Motor neuron (in vitro differentiated cells): ENCODE data around the gene OVOL1. TPM values are rescaled to one million over a fixed set of nuclear protein-coding genes. Genes with fewer than 3 reads are reported as not detected.

Source experiments
- ATAC-seq, 8 experiments: fragments of 200-7000 bp; cut with Tn5 transposase; replicated peaks in 6 of 8; 2 replicates each; pipeline ENCODE4 v1.8.0; 2021; ENCODE audit warnings: mild to moderate bottlenecking in 8 of 8, moderate library complexity in 8 of 8
- H3K27ac ChIP-seq, 2 donors: fragments of 250-450 bp; sonication (Bioruptor Pico); 2 replicates each; pipeline ENCODE4 v1.9.0; 2021; ENCODE audit warnings: antibody characterized with exemption in 2 of 2, mild to moderate bottlenecking in 2 of 2, moderate library complexity in 1 of 2
- H3K4me1 ChIP-seq, 2 donors: fragments of 250-450 bp; sonication (Bioruptor Pico); replicated peaks in 1 of 2; 2 replicates each; pipeline ENCODE4 v1.6.1; 2021; ENCODE audit warnings: antibody characterized with exemption in 2 of 2, mild to moderate bottlenecking in 2 of 2, moderate library complexity in 1 of 2
- H3K4me3 ChIP-seq, 5 donors: fragments of 250-450 bp; sonication (Bioruptor Pico); 2 replicates each; pipeline ENCODE4 v1.9.0; 2021; ENCODE audit warnings: antibody characterized with exemption in 5 of 5, mild to moderate bottlenecking in 5 of 5, moderate library complexity in 4 of 5
- WGBS, 10 experiments: fragments of 450-650 bp; shearing (Covaris generic); methylation state at CpG; one replicate each; pipeline ENCODE4 v1.0.0; 2022; 5-methylcytosine and 5-hydroxymethylcytosine counted together
- in situ Hi-C, 9 experiments: fragments of 400-800 bp; cut with MboI; loops; one replicate each; pipeline ENCODE4 v1.15.0; 2021; ENCODE audit warnings: low sequenced_read_pairs in 9 of 9, low pct_unique_long_range_greater_than_20kb in 2 of 9; ENCODE audit not compliant: unreplicated experiment in 9 of 9
- total RNA-seq, 8 experiments: library from RNA; unstranded; fragments of 300-600 nt; gene quantifications; 2 replicates each; pipeline versions ENCODE4 v1.2.3 to v1.2.4, GENCODE V29; 2022

Gene OVOL1
- total RNA-seq, 8 experiments from 2014 or later = 0.05 to 0.85 (median 0.21) TPM; not detected in 3

- no peak overlapping the region for H3K4me3 ChIP-seq
- no peaks in the 10 kb centered on the region for H3K4me1 ChIP-seq
- 62 to 100% (median 98%) methylated on average over 1 to 3 of the region's 3 CpGs; no CpG with 5 or more reads in 2 of the 10 experiments for WGBS, 10 experiments
- no peak overlapping the region for H3K27ac ChIP-seq
- no peak for ATAC-seq
- in situ Hi-C loops = no loop called here
Observed at GRCh38 chr11:65843811-65844210, 56.9 kb downstream of the OVOL1 start.

- 62 to 94% (median 78%) methylated on average over 1 to 8 of the region's 10 CpGs for WGBS, 10 experiments
- ATAC-seq = no peak
- in situ Hi-C loops = no loop called here
Observed at GRCh38 chr11:65844231-65844872, 57.5 kb downstream of the OVOL1 start.

More at GRCh38 chr11:65844231-65844872, 57.5 kb downstream of the OVOL1 start:
- Histone ChIP-seq H3K4me1 (no peaks in the 10 kb centered on the region), H3K27ac (no peak overlapping the region), H3K4me3 (no peak overlapping the region)

Other genes starting within 250 kb of the OVOL1 start
- gene LTBP3, start 228.7 kb upstream of the OVOL1 start, total RNA-seq = 10 to 100 TPM in 4 of 8 experiments, 1 to 10 TPM in 4; 1.5 to 69.9 (median 25.5) TPM
- 10 to 100 TPM; 37.4 to 74.2 (median 55.0) TPM for gene ZNRD2, start 216.6 kb upstream of the OVOL1 start, total RNA-seq
- 10 to 100 TPM; 18.6 to 63.4 (median 28.8) TPM for gene FAM89B, start 214.5 kb upstream of the OVOL1 start, total RNA-seq
- 10 to 100 TPM in 3 of 8 experiments, 1 to 10 TPM in 5; 1.5 to 44.6 (median 5.5) TPM for gene EHBP1L1, start 211.0 kb upstream of the OVOL1 start, total RNA-seq
- 1 to 10 TPM in 2 of 8 experiments, under 1 TPM in 5, not detected in 1; 0.18 to 1.9 (median 0.38) TPM for gene KCNK7, start 191.3 kb upstream of the OVOL1 start, total RNA-seq
- 10 to 100 TPM in 7 of 8 experiments, 1 to 10 TPM in 1; 7.3 to 33.0 (median 15.9) TPM for gene MAP3K11, start 172.8 kb upstream of the OVOL1 start, total RNA-seq
- gene PCNX3, start 171.3 kb upstream of the OVOL1 start, total RNA-seq = 10 to 100 TPM; 12.0 to 52.7 (median 19.5) TPM
- 10 to 100 TPM in 3 of 8 experiments, 1 to 10 TPM in 5; 4.8 to 16.1 (median 8.0) TPM for gene SIPA1, start 149.0 kb upstream of the OVOL1 start, total RNA-seq
- 10 to 100 TPM; 16.7 to 56.1 (median 32.2) TPM for gene RELA, start 124.1 kb upstream of the OVOL1 start, total RNA-seq
- gene KAT5, start 74.8 kb upstream of the OVOL1 start, total RNA-seq = 10 to 100 TPM; 33.4 to 66.8 (median 48.6) TPM
- gene RNASEH2C, start 66.3 kb upstream of the OVOL1 start, total RNA-seq = 10 to 100 TPM; 12.7 to 80.0 (median 25.4) TPM
- 10 to 100 TPM in 1 of 8 experiments, 1 to 10 TPM in 7; 2.7 to 12.9 (median 4.8) TPM for gene AP5B1, start 6.1 kb upstream of the OVOL1 start, total RNA-seq
- gene SNX32, start 46.9 kb downstream of the OVOL1 start, total RNA-seq = 1 to 10 TPM; 1.5 to 6.7 (median 4.2) TPM
- 1,000 to 10,000 TPM in 1 of 8 experiments, 100 to 1,000 TPM in 7; 482 to 1,056 (median 733) TPM for gene CFL1, start 71.1 kb downstream of the OVOL1 start, total RNA-seq
- gene MUS81, start 73.4 kb downstream of the OVOL1 start, total RNA-seq = 10 to 100 TPM; 27.4 to 47.3 (median 42.1) TPM
- 100 to 1,000 TPM in 1 of 8 experiments, 10 to 100 TPM in 3, 1 to 10 TPM in 4; 6.9 to 100 (median 10.4) TPM for gene EFEMP2, start 85.7 kb downstream of the OVOL1 start, total RNA-seq
- gene CTSW, start 92.8 kb downstream of the OVOL1 start, total RNA-seq = 1 to 10 TPM in 1 of 8 experiments, under 1 TPM in 5, not detected in 2; 0.21 to 1.7 (median 0.56) TPM
- 10 to 100 TPM; 63.4 to 99.1 (median 84.6) TPM for gene FIBP, start 101.4 kb downstream of the OVOL1 start, total RNA-seq
- gene CCDC85B, start 103.6 kb downstream of the OVOL1 start, total RNA-seq = 10 to 100 TPM in 2 of 8 experiments, 1 to 10 TPM in 6; 3.0 to 16.0 (median 6.3) TPM
- 1 to 10 TPM in 4 of 8 experiments, under 1 TPM in 4; 0.33 to 8.8 (median 1.0) TPM for gene FOSL1, start 113.3 kb downstream of the OVOL1 start, total RNA-seq
- 10 to 100 TPM; 10.5 to 24.5 (median 21.5) TPM for gene C11orf68, start 132.0 kb downstream of the OVOL1 start, total RNA-seq
- gene DRAP1, start 132.4 kb downstream of the OVOL1 start, total RNA-seq = 100 to 1,000 TPM in 6 of 8 experiments, 10 to 100 TPM in 2; 81.0 to 228 (median 135) TPM
- 1 to 10 TPM in 1 of 8 experiments, under 1 TPM in 5, not detected in 2; 0.16 to 1.1 (median 0.57) TPM for gene TSGA10IP, start 158.4 kb downstream of the OVOL1 start, total RNA-seq
- 10 to 100 TPM; 26.6 to 65.4 (median 45.5) TPM for gene SART1, start 174.7 kb downstream of the OVOL1 start, total RNA-seq
- gene EIF1AD, start 215.1 kb downstream of the OVOL1 start, total RNA-seq = 10 to 100 TPM; 28.6 to 36.9 (median 32.0) TPM
- 100 to 1,000 TPM in 2 of 8 experiments, 10 to 100 TPM in 6; 47.3 to 130 (median 74.7) TPM for gene BANF1, start 215.4 kb downstream of the OVOL1 start, total RNA-seq
- gene CST6, start 224.9 kb downstream of the OVOL1 start, total RNA-seq = under 1 TPM in 2 of 8 experiments, not detected in 6; 0.46 to 0.81 TPM
- 1 to 10 TPM in 1 of 8 experiments, under 1 TPM in 4, not detected in 3; 0.21 to 3.1 (median 0.35) TPM for gene CATSPER1, start 239.4 kb downstream of the OVOL1 start, total RNA-seq